GM12878 (cell line): ENCODE results near the gene ANO5. TPM values are rescaled to one million over a fixed set of nuclear protein-coding genes. Genes with fewer than 3 reads are reported as not detected.

Experiments
- ATAC-seq: fragments of 200-7000 bp; cut with Tn5 transposase; 3 replicates; pipeline ENCODE4 v1.9.1; 2020; ENCODE audit warnings: mild to moderate bottlenecking, moderate library complexity
- BruUV-seq: library from RNA; stranded (reverse); fragments of 400-500 nt; replicated peaks from 2 replicates; lab custom pipeline; 2021; lab: Mats Ljungman, UMichigan
- CTCF ChIA-PET: fragments of 300-600 bp; sonication (Branson Sonifier 250); formaldehyde crosslinking; extraction: SDS; loops from one replicate; lab custom pipeline; 2021; ENCODE audit warnings: inconsistent platforms; lab: Yijun Ruan, JAX
- POLR2A ChIA-PET: fragments of 350-600 bp; formaldehyde crosslinking; extraction: SDS; loops from one replicate; lab custom pipeline; 2021; ENCODE audit warnings: inconsistent platforms; lab: Charles Lee
- RAD21 ChIA-PET: fragments of 300-600 bp; sonication (Branson Sonifier 250); formaldehyde crosslinking; loops from one replicate; lab custom pipeline; 2023; ENCODE audit warnings: antibody characterized with exemption; ENCODE audit not compliant: unreplicated experiment; lab: Charles Lee
- SMC1A ChIA-PET: fragments of 300-600 bp; sonication (Branson Sonifier 250); formaldehyde crosslinking; loops from one replicate; lab custom pipeline; 2023; ENCODE audit not compliant: unreplicated experiment, uncharacterized antibody; lab: Charles Lee
- DNase-seq: peaks from one replicate; pipeline ENCODE4 v3.0.0-alpha.2; 2011; ENCODE audit warnings: low read depth, low spot score
- FAIRE-seq: peaks from 3 replicates; lab custom pipeline; 2011; peaks lifted over from hg19 to GRCh38; lab: Jason Lieb, UNC
- H2AFZ ChIP-seq: 2 replicates; pipeline ENCODE4 v1.6.0; 2011; ENCODE audit warnings: low read depth, low read length, control low read depth; ENCODE audit not compliant: control insufficient read depth
- H3K27ac ChIP-seq: 2 replicates; pipeline ENCODE4 v1.5.1; 2011; ENCODE audit warnings: control low read depth; ENCODE audit not compliant: control insufficient read depth, insufficient read depth
- H3K27me3 ChIP-seq, 2 experiments: replicated peaks in 1 of 2; 2 replicates each; pipeline versions ENCODE4 v1.6.0 to v1.6.1; 2011; ENCODE audit warnings: low read length in 1 of 2; ENCODE audit not compliant: control insufficient read depth in 2 of 2, insufficient read depth in 2 of 2
- H3K36me3 ChIP-seq, 2 experiments: 2 replicates each; pipeline ENCODE4 v1.5.1; 2011; ENCODE audit warnings: low read length in 1 of 2; ENCODE audit not compliant: control insufficient read depth in 2 of 2, insufficient read depth in 2 of 2
- H3K4me1 ChIP-seq: 2 replicates; pipeline ENCODE4 v1.6.1; 2011; ENCODE audit warnings: mild to moderate bottlenecking, low read length, moderate library complexity, mixed read lengths; ENCODE audit not compliant: control insufficient read depth, insufficient read depth
- H3K4me2 ChIP-seq: 2 replicates; pipeline ENCODE4 v1.6.0; 2011; ENCODE audit warnings: control low read depth; ENCODE audit not compliant: control insufficient read depth, insufficient read depth
- H3K4me3 ChIP-seq: fragments of 200-600 bp; sonication (generic); 2 replicates; pipeline ENCODE4 v1.5.1; 2016
- H3K79me2 ChIP-seq: 2 replicates; pipeline ENCODE4 v1.6.0; 2011; ENCODE audit warnings: low read length; ENCODE audit not compliant: control insufficient read depth, insufficient read depth
- H3K9ac ChIP-seq: 2 replicates; pipeline ENCODE4 v1.8.0; 2011; ENCODE audit warnings: low read length, control low read depth, mixed read lengths; ENCODE audit not compliant: control insufficient read depth, insufficient read depth
- H3K9me3 ChIP-seq: replicated peaks from 3 replicates; pipeline ENCODE4 v1.5.1; 2011; ENCODE audit warnings: mild to moderate bottlenecking, low read length; ENCODE audit not compliant: control insufficient read depth, insufficient read depth
- H4K20me1 ChIP-seq: 2 replicates; pipeline ENCODE4 v1.6.0; 2011; ENCODE audit not compliant: control insufficient read depth, insufficient read depth
- DPF2 ChIP-seq: fragments of 450-650 bp; IDR thresholded peaks from 2 replicates; pipeline ENCODE4 v1.6.1; 2017; ENCODE audit warnings: mild to moderate bottlenecking
- HDGF ChIP-seq: fragments of 450-650 bp; IDR thresholded peaks from 2 replicates; pipeline ENCODE4 v1.6.1; 2016; ENCODE audit warnings: antibody characterized with exemption
- JUND ChIP-seq: IDR thresholded peaks from 2 replicates; pipeline ENCODE4 v1.6.1; 2012; ENCODE audit warnings: low read depth, mild to moderate bottlenecking, low read length, improper control_type of control experiment, moderate library complexity
- KDM1A ChIP-seq: fragments of 200-600 bp; sonication (generic); IDR thresholded peaks from 2 replicates; pipeline ENCODE4 v1.6.1; 2016; ENCODE audit warnings: borderline replicate concordance
- LARP7 ChIP-seq: fragments of 450-650 bp; IDR thresholded peaks from 2 replicates; pipeline ENCODE4 v1.6.1; 2017; ENCODE audit warnings: mild to moderate bottlenecking
- MEF2A ChIP-seq: IDR thresholded peaks from 2 replicates; pipeline ENCODE4 v1.6.1; 2011; ENCODE audit warnings: low read depth, mild to moderate bottlenecking, low read length, moderate library complexity; ENCODE audit not compliant: insufficient read depth
- NFIC ChIP-seq: IDR thresholded peaks from 2 replicates; pipeline ENCODE4 v1.6.1; 2012; ENCODE audit warnings: low read depth, mild to moderate bottlenecking, inconsistent platforms, low read length, moderate library complexity
- RELA ChIP-seq: fragments of 450-650 bp; IDR thresholded peaks from 2 replicates; pipeline ENCODE4 v1.8.0; 2014; ENCODE audit warnings: borderline replicate concordance; ENCODE audit not compliant: partially characterized antibody
- STAT3 ChIP-seq: IDR thresholded peaks from 2 replicates; pipeline ENCODE4 v1.6.1; 2011; ENCODE audit warnings: low read depth, low read length, improper control_type of control experiment
- SUZ12 ChIP-seq: fragments of 200-600 bp; sonication (generic); IDR thresholded peaks from one replicate; pipeline ENCODE4 v1.6.1; 2018; ENCODE audit warnings: antibody characterized with exemption, mild to moderate bottlenecking; ENCODE audit not compliant: unreplicated experiment
- WGBS: methylation state at CpG from one replicate; pipeline ENCODE4 v1.1.6; 2016; ENCODE audit warnings: low lambda C conversion rate; ENCODE audit not compliant: insufficient replicate concordance, insufficient coverage; ENCODE audit errors: missing lambda C conversion rate; 5-methylcytosine and 5-hydroxymethylcytosine counted together
- in situ Hi-C: fragments of 300-500 bp; cut with MboI; formaldehyde crosslinking; loops from 9 replicates; pipeline ENCODE4 v1.14.3; 2018; ENCODE audit warnings: mixed read lengths
- intact Hi-C: fragments of 100-400 bp; cut with micrococcal nuclease; formaldehyde crosslinking; loops from one replicate; pipeline ENCODE4 v1.14.2; 2022; ENCODE audit not compliant: unreplicated experiment
- polyA plus RNA-seq, 11 experiments: library from polyadenylated mRNA; depleted of rRNA in 4 of 11; unstranded in 6 of 11; stranded (reverse) in 5 of 11; fragments of >200 nt; fragmentation: Nextera tagmentation in 4 of 11; fragmentation: Illumina TruSeq in 1 of 11; extraction: Ambion mirVana in 4 of 11; extraction: Trizol in 1 of 11; gene quantifications; 1 replicate in 1 of 11; 2 replicates in 10 of 11; pipeline versions ENCODE4 v1.2.1 to v1.2.3, GENCODE V29; 2011 to 2016; ENCODE audit warnings: inconsistent platforms in 2 of 11, missing spikeins in 2 of 11, low read depth in 1 of 11
- total RNA-seq, 4 experiments: library from RNA; depleted of rRNA in 3 of 4; stranded (reverse); fragments of >200 nt in 3 of 4; fragmentation: Illumina TruSeq in 1 of 4; extraction: Trizol in 1 of 4; gene quantifications; 2 replicates each; pipeline versions ENCODE4 v1.2.1 to v1.2.3, GENCODE V29; 2013 to 2021
- TF ChIP-seq, protein P1 (sequence below): fragments of 450-650 bp; IDR thresholded peaks from 2 replicates; pipeline ENCODE4 v1.6.1; 2018; ENCODE audit warnings: borderline replicate concordance, mild to moderate bottlenecking; ENCODE audit not compliant: partially characterized antibody
- TF ChIP-seq, protein P2 (sequence below): fragments of 450-650 bp; IDR thresholded peaks from 2 replicates; pipeline ENCODE4 v1.6.1; 2017; ENCODE audit warnings: mild to moderate bottlenecking, low read depth, inconsistent platforms; ENCODE audit not compliant: poor library complexity, severe bottlenecking

Gene ANO5
- total and polyA plus RNA-seq, 10 of the 15 experiments (the other 5 are each of a cell fraction or from before 2014, with no cell fraction given), result 1.6 to 10.2 (median 4.1) TPM

DNA sequence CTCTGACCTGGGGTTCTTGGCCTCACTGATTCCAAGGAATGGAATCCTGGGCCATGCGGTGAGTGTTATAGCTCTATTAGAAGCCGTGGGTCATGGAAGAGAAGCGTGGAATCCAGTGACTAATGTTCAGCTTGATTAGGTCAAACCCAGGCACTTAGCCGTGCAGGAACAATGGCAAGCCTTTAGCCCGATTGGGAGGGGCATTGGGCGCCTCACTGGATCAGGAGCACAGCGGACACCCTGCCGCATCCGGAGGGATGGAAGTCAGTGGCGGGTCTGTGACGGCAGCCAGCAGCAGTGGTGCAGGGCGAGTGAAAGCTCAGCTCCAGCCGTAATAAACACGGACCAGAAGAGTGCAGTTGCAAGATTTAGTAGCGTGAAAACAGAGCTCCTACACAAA, 124.8 kb downstream of the ANO5 start:
- Histone ChIP-seq H3K9ac (no peak overlapping the region), H4K20me1 (no peaks in the 10 kb centered on the region), H3K79me2 (no peaks in the 10 kb centered on the region), H3K9me3 (no peaks in the 10 kb centered on the region)
- intact Hi-C loops, result no loop called here
- BruUV-seq, result no TSS peak
- CTCF ChIA-PET, result interaction anchor here (1.2 to 1.8 kb wide), 5 partner anchors 13 to 224 kb away, joined by 3 to 7 read pairs (median 5); no protein-coding TSS in a partner anchor
- TF ChIP-seq JUND (no peak), HDGF (no peak), DPF2 (no peak)
- TF ChIP-seq, all 136 proteins: peak for 0
- Histone ChIP-seq H3K36me3 (no peaks in the 10 kb centered on the region), H2AFZ (no peak overlapping the region), H3K4me2 (no peak overlapping the region), H3K4me3 (no peak overlapping the region), H3K27ac (no peak overlapping the region), H3K4me1 (no peaks in the 10 kb centered on the region), H3K27me3 (no peaks in the 10 kb centered on the region)
- ATAC-seq (no peak), DNase-seq (no peak), FAIRE-seq (no peak)
- POLR2A ChIA-PET, result no interaction called here
- in situ Hi-C loops, result no loop called here
- WGBS, result 60% methylated on average over 12 of the region's 15 CpGs
- SMC1A ChIA-PET, result interaction anchor here (1.0 kb wide), 1 partner anchor 304 kb away, joined by 3 read pairs; no protein-coding TSS in a partner anchor
- RAD21 ChIA-PET, result no interaction called here

DNA sequence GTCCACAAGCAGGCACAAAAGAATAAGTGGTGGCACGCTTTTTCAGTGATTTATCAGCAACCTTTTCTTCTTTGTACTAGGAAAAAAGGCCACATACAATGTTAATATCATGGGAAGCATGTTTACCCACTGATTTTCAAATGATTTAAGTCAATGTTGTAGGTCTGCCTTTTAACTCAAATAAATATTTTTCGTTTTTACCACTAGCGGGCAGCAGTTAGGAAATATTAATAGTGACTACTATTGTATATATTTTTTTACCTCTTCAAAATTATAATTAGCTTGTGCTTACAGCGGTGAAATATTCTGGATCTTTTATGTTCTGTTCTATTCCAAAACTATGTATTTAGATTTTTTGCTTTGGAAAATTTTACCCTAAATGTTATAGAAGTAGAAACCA, 138.9 kb downstream of the ANO5 start:
- in situ Hi-C loops, result no loop called here
- Histone ChIP-seq H3K4me3 (no peak overlapping the region), H4K20me1 (no peaks in the 10 kb centered on the region)
- TF ChIP-seq, protein P1, sequence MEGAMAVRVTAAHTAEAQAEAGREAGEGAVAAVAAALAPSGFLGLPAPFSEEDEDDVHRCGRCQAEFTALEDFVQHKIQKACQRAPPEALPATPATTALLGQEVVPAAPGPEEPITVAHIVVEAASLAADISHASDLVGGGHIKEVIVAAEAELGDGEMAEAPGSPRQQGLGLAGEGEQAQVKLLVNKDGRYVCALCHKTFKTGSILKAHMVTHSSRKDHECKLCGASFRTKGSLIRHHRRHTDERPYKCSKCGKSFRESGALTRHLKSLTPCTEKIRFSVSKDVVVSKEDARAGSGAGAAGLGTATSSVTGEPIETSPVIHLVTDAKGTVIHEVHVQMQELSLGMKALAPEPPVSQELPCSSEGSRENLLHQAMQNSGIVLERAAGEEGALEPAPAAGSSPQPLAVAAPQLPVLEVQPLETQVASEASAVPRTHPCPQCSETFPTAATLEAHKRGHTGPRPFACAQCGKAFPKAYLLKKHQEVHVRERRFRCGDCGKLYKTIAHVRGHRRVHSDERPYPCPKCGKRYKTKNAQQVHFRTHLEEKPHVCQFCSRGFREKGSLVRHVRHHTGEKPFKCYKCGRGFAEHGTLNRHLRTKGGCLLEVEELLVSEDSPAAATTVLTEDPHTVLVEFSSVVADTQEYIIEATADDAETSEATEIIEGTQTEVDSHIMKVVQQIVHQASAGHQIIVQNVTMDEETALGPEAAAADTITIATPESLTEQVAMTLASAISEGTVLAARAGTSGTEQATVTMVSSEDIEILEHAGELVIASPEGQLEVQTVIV, result no peak
- TF ChIP-seq RELA (no peak), SUZ12 (no peak), KDM1A (no peak), LARP7 (no peak), STAT3 (no peak), MEF2A (no peak), NFIC (no peak)
- TF ChIP-seq, protein P2, sequence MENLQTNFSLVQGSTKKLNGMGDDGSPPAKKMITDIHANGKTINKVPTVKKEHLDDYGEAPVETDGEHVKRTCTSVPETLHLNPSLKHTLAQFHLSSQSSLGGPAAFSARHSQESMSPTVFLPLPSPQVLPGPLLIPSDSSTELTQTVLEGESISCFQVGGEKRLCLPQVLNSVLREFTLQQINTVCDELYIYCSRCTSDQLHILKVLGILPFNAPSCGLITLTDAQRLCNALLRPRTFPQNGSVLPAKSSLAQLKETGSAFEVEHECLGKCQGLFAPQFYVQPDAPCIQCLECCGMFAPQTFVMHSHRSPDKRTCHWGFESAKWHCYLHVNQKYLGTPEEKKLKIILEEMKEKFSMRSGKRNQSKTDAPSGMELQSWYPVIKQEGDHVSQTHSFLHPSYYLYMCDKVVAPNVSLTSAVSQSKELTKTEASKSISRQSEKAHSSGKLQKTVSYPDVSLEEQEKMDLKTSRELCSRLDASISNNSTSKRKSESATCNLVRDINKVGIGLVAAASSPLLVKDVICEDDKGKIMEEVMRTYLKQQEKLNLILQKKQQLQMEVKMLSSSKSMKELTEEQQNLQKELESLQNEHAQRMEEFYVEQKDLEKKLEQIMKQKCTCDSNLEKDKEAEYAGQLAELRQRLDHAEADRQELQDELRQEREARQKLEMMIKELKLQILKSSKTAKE, result no peak
- TF ChIP-seq, all 136 proteins: peak for 0
- ChIA-PET CTCF (interaction anchor here (2.2 kb wide), 1 partner anchor 399 kb away, joined by 6 read pairs; no protein-coding TSS in a partner anchor), POLR2A (no interaction called here), RAD21 (no interaction called here), SMC1A (interaction anchor here (1.0 kb wide), 1 partner anchor 456 kb away, joined by 4 read pairs; no protein-coding TSS in a partner anchor)
- no TSS peak for BruUV-seq
- Histone ChIP-seq H3K27me3 (no peaks in the 10 kb centered on the region; a peak in 1 of 4 replicates), H3K79me2 (no peaks in the 10 kb centered on the region), H3K9me3 (no peaks in the 10 kb centered on the region), H2AFZ (no peak overlapping the region), H3K36me3 (no peaks in the 10 kb centered on the region), H3K9ac (no peak overlapping the region), H3K4me2 (no peak overlapping the region), H3K27ac (no peak overlapping the region), H3K4me1 (no peaks in the 10 kb centered on the region)
- no peak for DNase-seq
- intact Hi-C loops, result loop anchor here (5.0 kb wide), 1 partner anchor 336 kb away; the partner anchor contains the start of gene GAS2
- no peak for ATAC-seq
- no peak for FAIRE-seq
- 0% methylated on average over 4 of the region's 4 CpGs for WGBS
